Astrocyte (in vitro differentiated cells and primary cell): Measurements from ENCODE around the gene PDE4A. TPM values are rescaled to one million over a fixed set of nuclear protein-coding genes. Genes with fewer than 3 reads are reported as not detected.

Experiments
- DNase-seq: peaks from one replicate; pipeline ENCODE4 v3.0.0-alpha.2; 2010; ENCODE audit warnings: low read depth
- FAIRE-seq: peaks from 2 replicates; lab custom pipeline; 2011; peaks lifted over from hg19 to GRCh38; lab: Jason Lieb, UNC
- H2AFZ ChIP-seq: 2 replicates; pipeline ENCODE4 v1.6.0; 2012; ENCODE audit warnings: low read depth, low read length, inconsistent platforms
- H3K27ac ChIP-seq: 2 replicates; pipeline ENCODE4 v1.5.1; 2011; ENCODE audit warnings: low read depth, low read length, inconsistent platforms
- H3K27me3 ChIP-seq: 2 replicates; pipeline ENCODE4 v1.6.0; 2011; ENCODE audit warnings: low read length, inconsistent platforms; ENCODE audit not compliant: insufficient read depth
- H3K36me3 ChIP-seq: 2 replicates; pipeline ENCODE4 v1.5.1; 2011; ENCODE audit warnings: low read length, inconsistent platforms; ENCODE audit not compliant: insufficient read depth
- H3K4me1 ChIP-seq: 2 replicates; pipeline ENCODE4 v1.5.1; 2011; ENCODE audit warnings: low read length, inconsistent platforms; ENCODE audit not compliant: insufficient read depth
- H3K4me2 ChIP-seq: 2 replicates; pipeline ENCODE4 v1.6.0; 2012; ENCODE audit warnings: low read length, inconsistent platforms
- H3K4me3 ChIP-seq: 2 replicates; pipeline ENCODE4 v1.5.1; 2011; ENCODE audit warnings: low read depth, mild to moderate bottlenecking, low read length, inconsistent platforms; ENCODE audit not compliant: insufficient read depth
- H3K79me2 ChIP-seq: 2 replicates; pipeline ENCODE4 v1.6.0; 2012; ENCODE audit warnings: mild to moderate bottlenecking, low read length, inconsistent platforms; ENCODE audit not compliant: insufficient read depth
- H3K9ac ChIP-seq: 2 replicates; pipeline ENCODE4 v1.6.0; 2012; ENCODE audit warnings: mild to moderate bottlenecking, low read length, inconsistent platforms
- H3K9me3 ChIP-seq: 2 replicates; pipeline ENCODE4 v1.5.1; 2012; ENCODE audit warnings: low read depth, mild to moderate bottlenecking, low read length, inconsistent platforms; ENCODE audit not compliant: insufficient read depth
- H4K20me1 ChIP-seq: 2 replicates; pipeline ENCODE4 v1.6.0; 2012; ENCODE audit warnings: low read length, inconsistent platforms; ENCODE audit not compliant: insufficient read depth
- H3K27ac Mint-ChIP-seq: one replicate; pipeline ENCODE4 v1.8.0; 2021; ENCODE audit warnings: mild to moderate bottlenecking, mixed read lengths; ENCODE audit not compliant: unreplicated experiment
- H3K27me3 Mint-ChIP-seq: one replicate; pipeline ENCODE4 v1.8.0; 2021; ENCODE audit warnings: low read depth, mixed read lengths; ENCODE audit not compliant: unreplicated experiment
- H3K36me3 Mint-ChIP-seq: one replicate; pipeline ENCODE4 v1.8.0; 2021; ENCODE audit warnings: low read depth, mixed read lengths; ENCODE audit not compliant: unreplicated experiment
- H3K4me1 Mint-ChIP-seq: one replicate; pipeline ENCODE4 v1.8.0; 2021; ENCODE audit warnings: low read depth, mixed read lengths; ENCODE audit not compliant: unreplicated experiment
- H3K4me3 Mint-ChIP-seq: one replicate; pipeline ENCODE4 v1.8.0; 2021; ENCODE audit warnings: mild to moderate bottlenecking, moderate library complexity, mixed read lengths; ENCODE audit not compliant: unreplicated experiment
- H3K9me3 Mint-ChIP-seq: one replicate; pipeline ENCODE4 v1.8.0; 2021; ENCODE audit warnings: mild to moderate bottlenecking, mixed read lengths; ENCODE audit not compliant: unreplicated experiment
- EZH2 ChIP-seq: IDR thresholded peaks from 2 replicates; pipeline ENCODE4 v1.6.1; 2012; ENCODE audit warnings: mild to moderate bottlenecking, low read length, inconsistent platforms; ENCODE audit not compliant: insufficient read depth
- total RNA-seq: library from RNA; stranded (reverse); gene quantifications from 2 replicates; pipeline ENCODE4 v1.2.1, GENCODE V29; 2021
- TF ChIP-seq, protein P1 (sequence below): IDR thresholded peaks from 2 replicates; pipeline ENCODE4 v1.5.1; 2011; ENCODE audit warnings: low read depth, mild to moderate bottlenecking, inconsistent platforms, low read length, moderate library complexity; ENCODE audit not compliant: insufficient read depth

PDE4A gene
- total RNA-seq, 1 donor from 2014 or later = 3.2 TPM

- DNase-seq = no peak
- peaks cover 17% of the 10 kb centered on the region for H3K36me3 ChIP-seq
- Mint-ChIP-seq H3K4me1 (no peaks in the 10 kb centered on the region), H3K27me3 (no peaks in the 10 kb centered on the region), H3K9me3 (no peaks in the 10 kb centered on the region), H3K4me3 (no peak overlapping the region), H3K27ac (no peak overlapping the region), H3K36me3 (peaks cover 2% of the 10 kb centered on the region)
- no peak for TF ChIP-seq EZH2
- TF ChIP-seq, protein P1, sequence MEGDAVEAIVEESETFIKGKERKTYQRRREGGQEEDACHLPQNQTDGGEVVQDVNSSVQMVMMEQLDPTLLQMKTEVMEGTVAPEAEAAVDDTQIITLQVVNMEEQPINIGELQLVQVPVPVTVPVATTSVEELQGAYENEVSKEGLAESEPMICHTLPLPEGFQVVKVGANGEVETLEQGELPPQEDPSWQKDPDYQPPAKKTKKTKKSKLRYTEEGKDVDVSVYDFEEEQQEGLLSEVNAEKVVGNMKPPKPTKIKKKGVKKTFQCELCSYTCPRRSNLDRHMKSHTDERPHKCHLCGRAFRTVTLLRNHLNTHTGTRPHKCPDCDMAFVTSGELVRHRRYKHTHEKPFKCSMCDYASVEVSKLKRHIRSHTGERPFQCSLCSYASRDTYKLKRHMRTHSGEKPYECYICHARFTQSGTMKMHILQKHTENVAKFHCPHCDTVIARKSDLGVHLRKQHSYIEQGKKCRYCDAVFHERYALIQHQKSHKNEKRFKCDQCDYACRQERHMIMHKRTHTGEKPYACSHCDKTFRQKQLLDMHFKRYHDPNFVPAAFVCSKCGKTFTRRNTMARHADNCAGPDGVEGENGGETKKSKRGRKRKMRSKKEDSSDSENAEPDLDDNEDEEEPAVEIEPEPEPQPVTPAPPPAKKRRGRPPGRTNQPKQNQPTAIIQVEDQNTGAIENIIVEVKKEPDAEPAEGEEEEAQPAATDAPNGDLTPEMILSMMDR = no peak
- no peaks in the 10 kb centered on the region for H3K4me1 ChIP-seq
- no peak overlapping the region for H3K27ac ChIP-seq
- peaks cover 14% of the 10 kb centered on the region for H3K79me2 ChIP-seq
- H4K20me1 ChIP-seq = peaks cover 28% of the 10 kb centered on the region
- no peaks in the 10 kb centered on the region for H3K27me3 ChIP-seq
- H3K4me2 ChIP-seq = no peak overlapping the region
- no peak overlapping the region for H2AFZ ChIP-seq
- no peak overlapping the region for H3K9ac ChIP-seq
- H3K9me3 ChIP-seq = no peaks in the 10 kb centered on the region
- no peak for FAIRE-seq
- H3K4me3 ChIP-seq = no peak overlapping the region
Measured at GRCh38 chr19:10486551-10486950, 66.2 kb downstream of the PDE4A start.

- Histone ChIP-seq H3K4me2 (no peak overlapping the region), H3K27ac (no peak overlapping the region), H3K9ac (no peak overlapping the region), H3K36me3 (peaks cover 18% of the 10 kb centered on the region), H3K79me2 (peaks cover 38% of the 10 kb centered on the region), H3K4me1 (no peaks in the 10 kb centered on the region), H3K9me3 (no peaks in the 10 kb centered on the region), H3K27me3 (no peaks in the 10 kb centered on the region), H4K20me1 (peaks cover 36% of the 10 kb centered on the region), H3K4me3 (no peak overlapping the region), H2AFZ (no peak overlapping the region)
- H3K36me3 Mint-ChIP-seq = peaks cover 2% of the 10 kb centered on the region
- H3K27me3 Mint-ChIP-seq = no peaks in the 10 kb centered on the region
- H3K4me1 Mint-ChIP-seq = no peaks in the 10 kb centered on the region
- no peak for TF ChIP-seq EZH2
- TF ChIP-seq, protein P1 = no peak
- no peak overlapping the region for H3K27ac Mint-ChIP-seq
- H3K9me3 Mint-ChIP-seq = no peaks in the 10 kb centered on the region
- no peak for FAIRE-seq
- DNase-seq = no peak
- H3K4me3 Mint-ChIP-seq = no peak overlapping the region
Measured at GRCh38 chr19:10491472-10492047, 71.2 kb downstream of the PDE4A start.

DNA sequence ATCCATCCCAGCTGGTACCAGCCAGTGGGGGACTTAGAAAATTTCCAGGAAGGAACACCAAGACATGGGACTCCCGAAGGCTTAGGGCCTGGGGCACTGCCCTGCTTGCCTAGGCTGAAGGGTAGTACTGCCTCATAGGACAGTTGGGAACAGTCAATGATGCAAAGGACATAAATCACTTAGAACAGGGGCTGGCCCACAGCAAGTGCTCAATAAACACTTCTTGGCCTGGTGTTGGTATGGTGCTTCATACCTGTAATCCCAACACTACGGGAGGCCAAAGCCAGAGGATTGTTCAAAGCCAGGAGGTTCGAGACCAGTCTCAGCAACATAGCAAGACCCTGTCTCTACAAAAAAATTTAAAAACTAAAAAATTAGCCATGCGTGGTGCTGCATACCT is 77.0 kb downstream of the PDE4A start:
- Mint-ChIP-seq H3K9me3 (no peaks in the 10 kb centered on the region), H3K27me3 (no peaks in the 10 kb centered on the region), H3K4me3 (no peak overlapping the region), H3K27ac (no peak overlapping the region), H3K36me3 (peaks cover 15% of the 10 kb centered on the region), H3K4me1 (peaks cover 3% of the 10 kb centered on the region)
- FAIRE-seq = no peak
- Histone ChIP-seq H3K79me2 (peaks cover 61% of the 10 kb centered on the region), H2AFZ (no peak overlapping the region), H3K36me3 (peaks cover 14% of the 10 kb centered on the region), H3K27me3 (no peaks in the 10 kb centered on the region), H3K4me3 (no peak overlapping the region), H3K4me1 (peaks cover 7% of the 10 kb centered on the region), H3K9ac (no peak overlapping the region), H3K9me3 (no peaks in the 10 kb centered on the region), H4K20me1 (peaks cover 35% of the 10 kb centered on the region), H3K4me2 (no peak overlapping the region), H3K27ac (no peak overlapping the region)
- TF ChIP-seq, protein P1 = no peak
- no peak for TF ChIP-seq EZH2
- DNase-seq = no peak
